HEK293 (cell line): Measurements from ENCODE around the gene PGM2.

ENCODE experiments used
- CTCF ChIP-seq: fragments of 450-650 bp; formaldehyde crosslinking; IDR thresholded peaks from 2 replicates; pipeline ENCODE4 v1.5.1; 2016; ENCODE audit warnings: missing biosample characterization, missing genetic modification characterization
- ZNF416 ChIP-seq: fragments of 450-650 bp; formaldehyde crosslinking; IDR thresholded peaks from 2 replicates; pipeline ENCODE4 v1.5.1; 2016; ENCODE audit warnings: missing biosample characterization, missing genetic modification characterization
- ZNF792 ChIP-seq: fragments of 450-650 bp; formaldehyde crosslinking; IDR thresholded peaks from 2 replicates; pipeline ENCODE4 v1.5.1; 2016; ENCODE audit warnings: missing biosample characterization, missing genetic modification characterization

GRCh38 chr4:37881811-37882210 is 55.3 kb downstream of the PGM2 start:
- TF ChIP-seq CTCF (tag by site-specific recombination) (no peak), ZNF416 (no peak), ZNF792 (no peak)
